Uterus (tissue), 4 donors: ENCODE measurements around the gene PUS7L. TPM values are rescaled to one million over a fixed set of nuclear protein-coding genes. Genes with fewer than 3 reads are reported as not detected.

ENCODE experiments used
- DNase-seq, 2 donors: peaks; one replicate each; pipeline ENCODE4 v3.0.0-alpha.2; 2019 to 2020
- H3K27ac ChIP-seq, 2 donors: fragments of 200-600 bp; sonication (generic); 1 replicate in 1 of 2; 2 replicates in 1 of 2; pipeline ENCODE4 v1.5.1; 2016 to 2018
- H3K27me3 ChIP-seq, 2 donors: fragments of 200-600 bp; sonication (generic); one replicate each; pipeline ENCODE4 v1.5.1; 2018 to 2019; ENCODE audit warnings: control low read depth in 1 of 2
- H3K36me3 ChIP-seq, 2 donors: fragments of 200-600 bp; sonication (generic); one replicate each; pipeline ENCODE4 v1.5.1; 2019; ENCODE audit warnings: control low read depth in 1 of 2
- H3K4me1 ChIP-seq, 2 donors: fragments of 200-600 bp; sonication (generic); one replicate each; pipeline ENCODE4 v1.5.1; 2018 to 2019; ENCODE audit warnings: control low read depth in 1 of 2
- H3K4me3 ChIP-seq, 2 donors: fragments of 200-600 bp; sonication (generic); 1 replicate in 1 of 2; 2 replicates in 1 of 2; pipeline ENCODE4 v1.5.1; 2018 to 2019; ENCODE audit warnings: mild to moderate bottlenecking in 1 of 2
- H3K9me3 ChIP-seq, 2 donors: fragments of 200-600 bp; sonication (generic); one replicate each; pipeline ENCODE4 v1.5.1; 2019; ENCODE audit warnings: control low read depth in 1 of 2
- CTCF ChIP-seq, 4 experiments: fragments of 200-600 bp in 2 of 4; fragments of 450-650 bp in 2 of 4; sonication (generic) in 2 of 4; IDR thresholded peaks; one replicate each; pipeline ENCODE4 v1.5.1; 2016 to 2019; ENCODE audit warnings: antibody characterized with exemption in 4 of 4, mild to moderate bottlenecking in 2 of 4, moderate library complexity in 1 of 4
- POLR2A ChIP-seq, 2 donors: fragments of 450-650 bp; IDR thresholded peaks; one replicate each; pipeline ENCODE4 v1.6.1; 2016; ENCODE audit warnings: antibody characterized with exemption in 2 of 2, mild to moderate bottlenecking in 1 of 2, moderate library complexity in 1 of 2
- intact Hi-C: fragments of 100-400 bp; cut with DNase I; formaldehyde crosslinking; loops from one replicate; pipeline ENCODE4 v1.15.1; 2023; ENCODE audit warnings: low total_unique reads
- total RNA-seq, 4 donors: library from RNA; depleted of rRNA in 3 of 4; stranded (reverse); fragments of >200 nt in 3 of 4; gene quantifications; one replicate each; pipeline versions ENCODE4 v1.1.0 to v1.2.4, GENCODE V29; 2014 to 2023
- donor health status: DM: yes; HTN: yes; CAD: no.

PUS7L gene
- total RNA-seq: 10 to 100 TPM; 10.6 to 39.6 (median 19.1) TPM

GRCh38 chr12:43758728-43759563 lies at the start of gene PUS7L, which contains the start of gene IRAK4:
Gene PUS7L (minus strand): TSS chr12:43758790. CDS start chr12:43755245, 3,545 bp downstream.
Gene IRAK4 (plus strand): TSS chr12:43758951. CDS start chr12:43768112, 9,161 bp downstream.
- H3K27me3 ChIP-seq: no peaks in the 10 kb centered on the region
- TF ChIP-seq CTCF (IDR thresholded peaks at IDR 0.05) (peak; percentile 19 to 65 (median 61)), POLR2A (IDR thresholded peaks at IDR 0.05) (peak; percentile 35 to 57)
- intact Hi-C loops: no loop called here

GRCh38 chr12:43807386-43807785 lies 48.8 kb upstream of the PUS7L start:
- H3K27ac ChIP-seq: peak overlapping the region in 1 of 2 donors; percentile 96
- no peak for DNase-seq
- no peaks in the 10 kb centered on the region for H3K36me3 ChIP-seq
- TF ChIP-seq POLR2A (IDR thresholded peaks at IDR 0.05): no peak
- no peaks in the 10 kb centered on the region for H3K9me3 ChIP-seq
- no peaks in the 10 kb centered on the region for H3K27me3 ChIP-seq
- intact Hi-C loops: no loop called here
- no peak overlapping the region for H3K4me3 ChIP-seq
- H3K4me1 ChIP-seq: peaks cover 0 to 6% of the 10 kb centered on the region in 2 donors

More at GRCh38 chr12:43758728-43759563, at the start of gene PUS7L, which contains the start of gene IRAK4:
- DNase-seq: peak; percentile 95
- Histone ChIP-seq H3K4me1 (no peaks in the 10 kb centered on the region), H3K36me3 (no peaks in the 10 kb centered on the region), H3K27ac (peak within 1 kb of the TSS; percentile 80 to 87), H3K4me3 (peak within 1 kb of the TSS; percentile 85 to 98), H3K9me3 (no peaks in the 10 kb centered on the region)

- TF ChIP-seq CTCF (IDR thresholded peaks at IDR 0.05) (no peak), POLR2A (IDR thresholded peaks at IDR 0.05) (no peak)
- H3K27me3 ChIP-seq: no peaks in the 10 kb centered on the region
- H3K4me1 ChIP-seq: peaks cover 0 to 6% of the 10 kb centered on the region in 2 donors
- no peak for DNase-seq
- peak overlapping the region; percentile 85 to 98 for H3K4me3 ChIP-seq
- intact Hi-C loops: no loop called here
- H3K27ac ChIP-seq: peak overlapping the region; percentile 96 to 97
- H3K9me3 ChIP-seq: no peaks in the 10 kb centered on the region
- H3K36me3 ChIP-seq: no peaks in the 10 kb centered on the region
These were observed 48.1 kb upstream of the PUS7L start for GRCh38 chr12:43806737-43807072.

GRCh38 chr12:43805860-43806736 lies 47.5 kb upstream of the PUS7L start, which contains the start of gene TWF1:
Gene TWF1 (minus strand): TSS chr12:43806317. CDS start chr12:43806245, 72 bp downstream.
- Histone ChIP-seq H3K9me3 (no peaks in the 10 kb centered on the region), H3K27ac (peak within 1 kb of the TSS; percentile 96 to 97), H3K4me3 (peak within 1 kb of the TSS; percentile 85 to 98), H3K36me3 (no peaks in the 10 kb centered on the region), H3K4me1 (peaks cover 0 to 6% of the 10 kb centered on the region in 2 donors), H3K27me3 (no peaks in the 10 kb centered on the region)
- intact Hi-C loops: no loop called here
- TF ChIP-seq CTCF (IDR thresholded peaks at IDR 0.05): peak in 3 of 4 experiments; percentile 20 to 32 (median 23)
- TF ChIP-seq POLR2A (IDR thresholded peaks at IDR 0.05): peak; percentile 48 to 82
- peak; percentile 78 to 88 for DNase-seq

- Histone ChIP-seq H3K27ac (peak overlapping the region; percentile 96 to 97), H3K27me3 (no peaks in the 10 kb centered on the region), H3K36me3 (no peaks in the 10 kb centered on the region), H3K4me1 (peaks cover 0 to 6% of the 10 kb centered on the region in 2 donors), H3K4me3 (peak overlapping the region; percentile 85 to 98), H3K9me3 (no peaks in the 10 kb centered on the region)
- DNase-seq: no peak
- TF ChIP-seq CTCF (IDR thresholded peaks at IDR 0.05): no peak
- no peak for TF ChIP-seq POLR2A (IDR thresholded peaks at IDR 0.05)
- intact Hi-C loops: no loop called here
These were observed 46.7 kb upstream of the PUS7L start for GRCh38 chr12:43805149-43805859.
